ENCODE measurements around the gene ENTPD5.

Gene ENTPD5, protein sequence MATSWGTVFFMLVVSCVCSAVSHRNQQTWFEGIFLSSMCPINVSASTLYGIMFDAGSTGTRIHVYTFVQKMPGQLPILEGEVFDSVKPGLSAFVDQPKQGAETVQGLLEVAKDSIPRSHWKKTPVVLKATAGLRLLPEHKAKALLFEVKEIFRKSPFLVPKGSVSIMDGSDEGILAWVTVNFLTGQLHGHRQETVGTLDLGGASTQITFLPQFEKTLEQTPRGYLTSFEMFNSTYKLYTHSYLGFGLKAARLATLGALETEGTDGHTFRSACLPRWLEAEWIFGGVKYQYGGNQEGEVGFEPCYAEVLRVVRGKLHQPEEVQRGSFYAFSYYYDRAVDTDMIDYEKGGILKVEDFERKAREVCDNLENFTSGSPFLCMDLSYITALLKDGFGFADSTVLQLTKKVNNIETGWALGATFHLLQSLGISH

DNA sequence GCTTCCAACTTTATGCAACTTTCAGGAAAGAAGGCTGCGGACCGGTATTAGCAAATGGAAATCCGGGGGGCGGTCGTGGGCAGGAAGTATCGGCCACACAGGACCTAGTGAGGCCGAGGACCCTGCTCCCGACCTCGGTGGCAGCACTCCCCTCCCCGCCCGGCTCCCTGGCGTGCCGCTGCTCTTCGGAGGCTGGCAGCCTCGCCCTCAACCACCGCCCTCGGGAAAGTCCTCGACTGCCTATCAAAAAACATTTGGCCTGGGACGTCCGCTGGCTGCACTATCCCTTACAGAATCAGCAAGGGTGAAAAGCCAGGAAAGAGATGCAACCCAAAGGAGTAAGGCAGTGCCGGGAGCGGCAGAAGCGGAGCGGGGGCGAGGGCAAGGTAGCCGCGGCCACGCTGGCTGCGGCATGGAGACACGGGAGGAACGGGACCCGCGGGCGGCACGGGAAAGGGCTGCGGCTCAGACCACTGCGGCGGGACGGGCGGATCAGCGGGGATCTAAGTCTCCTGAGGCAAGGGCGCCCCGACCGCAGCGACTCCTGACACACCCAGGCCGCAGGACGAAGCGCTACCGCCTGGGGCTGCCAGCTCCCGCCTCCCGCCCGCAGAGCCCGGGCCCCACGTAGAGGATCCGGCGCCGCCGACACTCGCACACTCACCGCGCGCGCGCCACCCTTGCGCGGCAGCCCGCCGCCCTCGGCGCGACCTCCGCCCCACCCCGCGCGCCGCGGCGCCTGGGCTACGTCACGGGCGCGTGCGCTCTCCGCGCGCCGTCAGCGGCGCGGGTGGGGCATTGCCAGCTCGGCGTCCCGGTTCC lies at the start of gene ENTPD5, which contains the start of gene BBOF1:
ENTPD5 (minus strand) TSS at position 703 of the 822 bp plus-strand sequence. CDS start 31,186 bp downstream, outside the sequence.
BBOF1 (plus strand) TSS at position 764 of the 822 bp plus-strand sequence. CDS start 130 bp downstream, outside the sequence.
- peak; percentile 73 for DNase-seq (ENCODE audit: low read depth)

DNA sequence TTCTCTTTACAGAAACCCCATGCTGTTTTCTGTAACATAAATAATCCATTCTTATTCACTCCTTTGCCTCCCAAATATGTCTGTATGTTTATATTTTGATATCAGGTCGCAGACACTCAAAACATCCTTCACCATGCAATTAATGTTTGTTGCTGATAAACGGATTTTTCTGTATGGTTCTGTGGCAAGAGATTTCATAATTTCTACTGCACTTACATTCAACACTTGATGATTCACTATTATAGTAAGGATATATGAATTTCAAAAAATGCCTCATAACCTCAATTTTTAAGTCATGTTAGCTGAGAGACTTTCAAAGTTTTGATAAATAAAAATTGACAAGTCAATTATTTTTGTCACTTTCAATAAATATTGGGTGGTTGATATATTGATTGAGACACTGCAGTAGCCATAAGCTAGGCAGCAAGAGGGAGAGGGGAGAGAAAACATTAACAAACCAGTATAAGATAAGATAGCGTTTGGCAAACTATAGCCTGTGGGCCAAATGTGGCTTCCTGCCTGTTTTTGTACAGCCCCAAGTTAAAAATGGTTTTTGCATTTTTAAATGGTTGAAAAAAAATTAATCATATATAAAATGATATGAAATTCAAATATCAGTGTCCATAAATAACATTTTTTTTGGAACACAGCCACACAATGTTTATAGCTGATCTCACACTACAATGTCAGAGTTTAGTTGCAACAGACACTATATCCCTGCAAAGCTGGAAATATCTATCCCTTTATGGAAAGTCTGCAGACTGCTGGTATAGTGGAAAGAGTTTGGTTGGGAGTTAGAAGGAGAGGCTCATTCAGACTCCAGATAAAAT lies 46.9 kb upstream of the ENTPD5 start:
- DNase-seq (ENCODE audit: low read depth), result no peak

DNA sequence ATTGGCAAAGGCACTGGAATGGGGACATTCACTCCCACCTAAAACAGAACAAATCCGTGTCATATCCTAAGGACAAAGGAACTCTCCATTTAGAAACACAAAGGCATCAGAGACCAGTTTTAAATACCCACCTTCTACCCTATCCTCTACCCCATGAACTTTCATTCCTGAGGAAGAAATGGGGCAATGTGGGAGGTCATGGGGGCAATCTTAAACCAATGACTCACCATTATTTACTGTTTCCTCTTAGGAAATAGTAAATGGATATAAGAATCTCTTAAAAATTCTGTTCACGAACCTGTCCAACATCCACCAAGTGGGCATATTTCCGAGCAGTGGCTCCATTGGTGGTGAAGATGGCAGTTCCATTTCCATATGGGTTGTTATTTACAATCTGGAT lies 45.8 kb upstream of the ENTPD5 start:
- DNase-seq (ENCODE audit: low read depth), result no peak

DNA sequence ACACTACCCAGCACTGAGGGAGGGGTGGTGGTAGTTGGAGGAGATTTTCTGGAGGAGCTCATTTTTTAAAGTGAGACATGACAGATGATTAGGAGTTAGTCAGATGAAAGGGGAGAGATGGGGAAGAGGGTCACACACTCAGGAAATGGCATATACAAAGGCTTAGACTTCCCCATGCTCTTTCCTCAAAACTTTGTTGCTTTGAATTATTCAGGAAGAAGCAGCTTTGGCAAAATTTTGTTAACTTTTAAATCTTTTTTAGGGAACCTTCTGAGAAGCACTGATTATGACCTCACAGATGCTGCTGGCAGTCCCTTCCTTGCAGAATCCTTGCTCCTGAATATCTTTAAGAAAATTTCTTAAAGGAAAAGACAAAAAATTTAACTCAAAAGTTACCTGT lies 45.3 kb upstream of the ENTPD5 start:
- DNase-seq (ENCODE audit: low read depth), result no peak

DNA sequence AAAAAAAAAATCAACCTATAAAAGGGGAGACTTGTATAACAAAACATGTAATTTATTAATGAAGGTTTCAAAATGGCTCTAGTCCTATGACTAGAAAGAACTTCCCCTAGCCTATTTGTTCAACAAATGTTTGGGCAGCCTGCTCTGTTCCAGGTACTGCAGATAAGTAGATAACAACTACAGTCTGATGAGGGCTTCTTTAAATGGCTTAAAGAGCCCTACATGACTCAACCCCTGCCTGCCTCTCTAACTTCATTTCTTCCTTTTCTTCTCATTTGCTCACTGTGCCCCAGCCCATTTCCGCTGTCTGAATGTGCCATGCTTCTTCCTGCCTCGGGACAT lies 43.7 kb upstream of the ENTPD5 start:
- no peak for DNase-seq (ENCODE audit: low read depth)

DNA sequence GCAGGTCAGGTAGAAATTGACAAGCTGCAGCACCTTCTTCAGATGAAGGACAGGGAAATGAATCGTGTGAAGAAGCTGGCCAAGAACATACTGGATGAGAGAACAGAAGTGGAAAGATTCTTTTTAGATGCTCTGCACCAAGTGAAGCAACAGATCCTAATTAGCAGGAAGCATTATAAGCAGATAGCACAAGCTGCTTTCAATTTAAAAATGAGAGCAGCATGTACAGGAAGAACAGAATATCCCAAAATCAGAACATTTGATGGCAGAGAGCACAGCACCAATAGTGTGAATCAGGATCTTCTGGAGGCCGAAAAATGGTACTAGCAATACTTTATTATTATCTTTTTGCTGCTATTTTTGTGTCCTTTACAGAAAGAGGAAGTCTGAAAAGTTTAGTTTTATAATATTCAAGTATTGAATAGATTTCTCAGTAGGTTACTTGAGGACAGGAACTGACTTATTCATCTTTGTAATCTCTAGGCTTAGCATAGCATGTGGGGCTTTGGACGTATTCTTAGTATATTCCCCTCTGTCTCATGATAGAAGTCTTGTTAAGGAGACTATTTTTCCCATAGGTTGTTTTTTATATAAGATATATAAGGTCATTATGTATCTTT lies 30.9 kb upstream of the ENTPD5 start:
- no peak for DNase-seq (ENCODE audit: low read depth)

DNA sequence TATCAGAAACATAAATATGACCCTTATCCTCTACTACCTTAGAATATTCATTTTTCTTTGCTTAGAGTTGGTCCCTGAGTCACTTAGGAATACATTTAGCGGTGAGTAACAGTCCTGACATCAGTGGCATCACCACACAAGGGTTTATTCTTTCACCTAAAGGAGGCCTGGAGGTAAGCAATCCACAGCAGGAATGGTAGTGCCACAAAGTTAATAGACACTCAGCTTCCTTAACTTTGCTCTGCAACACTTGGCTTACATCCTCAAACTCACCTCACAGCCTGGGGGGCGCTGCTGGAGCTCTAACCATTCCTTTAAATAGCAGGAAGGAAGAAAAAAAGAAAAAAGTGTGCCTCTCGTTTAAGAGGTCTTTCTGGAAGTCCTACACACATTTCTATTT lies 29.2 kb upstream of the ENTPD5 start:
- no peak for DNase-seq (ENCODE audit: low read depth)

DNA sequence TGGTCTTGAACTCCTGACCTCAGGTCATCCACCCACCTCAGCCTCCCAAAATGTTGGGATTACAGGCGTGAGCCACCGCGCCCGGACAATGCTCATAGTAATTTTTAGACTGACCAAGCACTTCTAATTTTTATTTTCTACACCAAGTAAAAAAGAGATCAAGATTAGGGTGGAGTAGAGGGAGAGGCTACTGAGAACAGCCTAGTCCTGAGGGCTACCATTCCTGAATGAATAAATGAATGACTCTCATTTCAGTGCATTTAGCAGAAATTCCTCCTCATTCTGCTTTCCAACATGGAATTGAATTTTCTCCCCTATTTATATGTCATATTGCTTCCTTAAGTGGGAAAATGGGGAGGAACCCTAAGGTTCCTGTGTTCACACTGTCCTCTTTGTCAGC lies 26.4 kb upstream of the ENTPD5 start:
- DNase-seq (ENCODE audit: low read depth), result no peak

DNA sequence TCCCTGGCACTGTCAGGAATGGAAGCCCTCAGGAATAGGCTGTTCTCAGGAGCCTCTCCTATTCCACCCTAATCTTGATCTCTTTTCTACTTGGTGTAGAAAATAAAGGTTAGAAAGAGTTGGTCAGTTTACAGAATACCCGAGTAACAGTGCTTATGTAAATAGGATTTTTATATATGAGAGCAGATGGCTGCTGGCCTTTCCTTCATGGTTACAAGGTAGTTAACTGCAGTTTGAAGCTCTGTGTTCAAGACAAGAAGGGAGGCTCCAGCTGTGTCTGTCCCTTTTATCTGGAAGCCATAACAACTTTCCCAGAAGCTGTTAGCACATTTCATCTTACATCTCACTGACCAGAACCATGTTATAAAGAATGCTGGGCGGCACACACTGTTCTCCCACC lies 23.2 kb upstream of the ENTPD5 start:
- DNase-seq (ENCODE audit: low read depth), result no peak

DNA sequence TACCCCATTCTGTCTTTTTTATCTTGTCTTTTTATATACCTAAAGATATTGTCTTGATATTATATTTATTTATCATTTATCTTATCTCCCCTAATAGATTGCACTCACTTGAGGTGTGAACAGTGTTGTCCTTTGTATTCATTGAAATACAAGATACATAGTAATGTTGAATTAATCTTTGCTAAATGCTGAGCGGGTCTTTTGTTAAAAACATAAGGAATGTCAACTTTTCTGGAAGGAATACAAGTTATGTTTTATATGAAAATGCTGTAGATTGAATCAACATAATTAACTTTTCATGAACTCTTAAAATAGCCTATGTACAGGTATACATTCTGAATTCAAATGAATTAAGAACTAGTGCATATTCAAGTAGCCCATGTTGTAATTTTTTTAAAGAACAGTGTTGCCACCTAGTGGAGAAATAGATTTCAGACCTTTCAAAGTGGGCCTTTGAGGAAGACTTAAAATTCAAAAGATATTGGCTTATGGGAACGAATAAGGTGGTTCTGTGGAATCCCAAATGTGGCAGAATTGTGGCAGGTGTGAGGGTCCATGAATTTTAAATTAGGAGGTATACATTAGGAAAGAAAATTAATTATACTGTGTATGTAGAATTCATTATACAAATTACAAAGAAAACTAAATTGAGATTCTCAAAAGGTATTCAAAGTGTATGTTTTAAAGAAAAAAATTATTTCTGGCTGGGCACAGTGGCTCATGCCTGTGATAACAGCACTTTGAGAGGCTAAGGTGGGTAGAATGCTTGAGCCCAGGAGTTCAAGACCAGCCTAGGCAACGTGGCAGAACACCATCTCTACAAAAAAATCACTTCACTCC lies 19.2 kb upstream of the ENTPD5 start:
- DNase-seq (ENCODE audit: low read depth), result peak; percentile 28

DNA sequence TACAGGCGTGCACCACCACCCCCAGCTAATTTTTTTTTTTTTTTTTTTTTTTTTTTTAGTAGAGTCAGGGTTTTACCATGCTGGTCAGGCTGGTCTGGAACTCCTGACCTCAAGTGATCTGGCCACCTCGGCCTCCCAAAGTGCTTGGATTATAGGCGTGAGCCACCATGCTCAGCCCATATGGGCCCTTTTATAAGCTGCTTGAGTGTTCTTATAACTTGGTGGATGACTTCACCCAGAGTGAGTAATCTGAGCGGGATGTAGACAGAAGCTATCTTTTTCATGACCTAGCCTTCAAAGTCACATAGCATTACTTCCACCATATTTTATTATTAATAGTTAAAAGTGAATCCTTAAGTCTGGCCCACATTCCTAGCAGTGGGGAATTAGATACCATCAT lies 16.5 kb upstream of the ENTPD5 start:
- no peak for DNase-seq (ENCODE audit: low read depth)

DNA sequence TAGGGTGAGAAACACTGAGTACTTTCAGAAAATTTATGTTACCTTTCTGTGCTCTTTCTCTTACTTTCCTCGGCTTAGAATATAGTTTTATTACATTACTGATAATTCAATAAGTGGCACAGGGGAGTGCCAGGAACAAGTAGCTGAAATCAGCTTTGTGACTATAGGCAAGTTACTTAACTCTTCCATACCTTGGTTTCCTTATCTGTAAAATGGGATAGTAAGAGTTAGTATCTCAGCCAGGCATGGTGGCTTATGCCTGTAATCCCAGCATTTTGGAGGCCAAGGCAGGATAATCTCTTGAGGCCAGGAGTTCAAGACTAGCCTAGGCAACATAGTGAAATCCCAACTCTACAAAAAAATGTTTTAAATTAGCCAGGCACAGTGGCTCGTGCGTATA lies 15.5 kb upstream of the ENTPD5 start:
- no peak for DNase-seq (ENCODE audit: low read depth)

DNA sequence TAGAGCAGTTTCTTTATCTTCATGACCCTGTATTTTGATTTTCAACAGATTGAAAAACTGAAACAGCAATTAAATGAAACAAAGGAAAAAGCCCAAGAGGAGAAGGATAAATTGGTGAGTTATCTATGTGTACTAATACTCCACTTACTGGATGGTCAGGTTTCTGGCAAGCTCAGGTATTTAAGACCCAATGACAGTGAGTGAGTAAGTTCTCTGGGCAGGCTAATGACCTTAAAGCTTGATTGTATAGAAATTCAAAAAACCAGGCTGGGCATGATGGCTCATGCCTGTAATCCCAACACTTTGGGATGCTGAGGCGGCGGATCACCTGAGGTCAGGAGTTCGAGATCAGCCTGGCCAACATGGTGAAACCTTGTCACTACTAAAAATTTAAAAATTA lies 10.0 kb upstream of the ENTPD5 start:
- no peak for DNase-seq (ENCODE audit: low read depth)

DNA sequence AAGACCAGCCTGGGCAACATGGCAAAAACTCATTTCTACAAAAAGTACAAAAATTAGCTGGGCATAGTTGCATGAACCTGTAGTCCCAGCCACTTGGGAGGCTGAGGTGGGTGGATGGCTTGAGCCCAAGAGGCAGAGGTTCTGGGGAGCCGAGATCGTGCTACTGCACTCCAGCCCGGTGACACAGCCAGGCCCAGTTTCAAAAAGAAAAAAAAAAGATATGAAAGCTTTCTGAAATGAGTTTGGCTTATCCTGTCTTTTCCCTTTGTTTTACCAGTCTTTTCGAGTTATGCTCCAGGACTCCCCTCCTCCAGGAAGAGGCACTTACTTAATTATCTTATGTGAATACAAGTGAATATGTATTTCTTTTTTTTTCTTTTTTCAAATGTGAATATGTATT lies 3.3 kb upstream of the ENTPD5 start:
- DNase-seq (ENCODE audit: low read depth), result no peak

DNA sequence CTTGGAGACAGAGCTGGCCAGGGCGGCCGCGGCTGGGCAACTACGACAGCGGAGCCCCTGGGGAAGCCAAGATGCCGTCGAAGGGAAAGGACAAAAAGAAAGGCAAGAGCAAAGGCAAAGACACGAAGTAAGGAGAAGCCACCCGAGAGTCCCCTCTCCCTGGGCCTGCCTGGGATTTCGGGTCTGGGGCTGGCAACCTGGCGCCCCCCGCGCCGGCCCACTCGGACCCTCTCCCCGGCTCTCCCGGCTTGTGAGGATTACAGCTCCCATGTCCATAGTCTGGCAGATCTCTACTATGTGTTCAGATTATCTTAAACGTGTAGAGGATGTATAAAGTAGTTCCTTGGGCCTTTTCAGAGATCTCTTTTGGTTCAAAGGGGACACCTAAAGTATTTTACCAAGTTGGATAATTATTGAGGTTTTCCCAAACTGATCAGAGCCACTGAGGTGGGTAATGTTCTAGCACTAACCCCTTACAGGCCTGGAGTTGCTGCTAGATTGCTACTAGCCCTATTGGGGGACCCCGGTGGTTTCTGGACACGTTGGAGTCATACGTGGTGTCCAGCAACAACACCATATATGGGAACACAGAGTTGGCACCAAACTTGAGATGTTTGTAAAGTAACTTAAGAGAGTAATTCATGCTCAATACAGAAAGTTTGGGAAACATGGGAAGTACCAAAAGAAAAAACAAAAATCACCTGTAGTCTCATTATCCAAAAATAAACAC lies 485 bp upstream of the ENTPD5 start:
- DNase-seq (ENCODE audit: low read depth), result peak; percentile 50

DNA sequence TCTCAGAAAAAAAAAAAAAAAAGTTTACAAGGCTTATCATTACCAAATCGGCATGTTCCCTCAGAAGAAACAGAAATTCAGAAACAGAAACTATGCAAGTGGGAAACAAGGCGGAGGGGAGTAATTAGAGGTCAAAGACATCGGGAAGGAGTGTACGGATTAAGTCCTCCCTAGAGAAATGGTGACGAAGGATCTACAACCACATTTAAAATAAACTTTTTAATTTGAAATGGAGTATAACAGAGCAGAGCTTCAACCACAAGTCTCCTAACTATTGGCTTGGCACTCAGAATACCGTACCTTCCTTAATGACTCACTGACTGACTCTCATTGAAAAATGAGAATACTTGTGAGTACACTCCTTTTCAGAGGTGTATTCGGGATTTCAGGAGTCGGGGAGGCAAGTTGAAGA lies 908 bp downstream of the ENTPD5 start:
- DNase-seq (ENCODE audit: low read depth), result peak; percentile 58

DNA sequence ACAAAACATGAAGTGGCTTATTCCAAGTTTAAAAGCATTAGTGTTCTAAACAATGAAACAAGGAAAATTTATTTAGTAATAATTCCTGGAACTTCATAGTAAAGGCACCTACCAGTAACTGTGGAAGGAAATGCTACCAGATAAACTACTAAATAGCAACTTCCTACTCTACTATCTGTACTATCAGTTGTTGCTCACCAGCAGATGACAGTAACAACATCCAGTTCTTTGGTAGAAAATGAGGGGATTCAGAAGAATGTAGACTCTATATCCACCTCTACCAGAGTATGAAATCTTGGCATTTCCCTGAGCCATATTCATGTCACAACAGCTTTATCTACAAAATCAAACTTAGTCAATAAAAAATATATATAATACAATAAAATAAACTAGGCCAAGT lies 3.1 kb downstream of the ENTPD5 start:
- no peak for DNase-seq (ENCODE audit: low read depth)

DNA sequence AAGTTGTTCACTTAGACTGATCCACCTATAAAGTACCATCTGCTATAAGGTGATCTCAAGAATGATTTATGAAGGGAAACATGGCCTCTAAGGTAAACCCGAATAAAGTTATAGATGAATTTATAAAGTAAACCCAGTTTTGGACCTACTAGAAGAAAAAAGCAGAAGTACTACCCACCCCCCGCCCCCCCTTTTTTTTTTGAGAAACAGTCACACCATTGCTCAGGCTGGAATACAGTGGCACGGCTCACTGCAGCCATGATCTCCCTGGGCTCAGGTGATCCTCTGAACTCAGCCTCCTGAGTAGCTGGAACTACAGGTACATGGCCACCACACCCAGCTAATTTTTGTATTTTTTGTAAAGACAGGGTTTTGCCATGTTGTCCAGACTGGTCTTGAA lies 3.9 kb downstream of the ENTPD5 start:
- no peak for DNase-seq (ENCODE audit: low read depth)

DNA sequence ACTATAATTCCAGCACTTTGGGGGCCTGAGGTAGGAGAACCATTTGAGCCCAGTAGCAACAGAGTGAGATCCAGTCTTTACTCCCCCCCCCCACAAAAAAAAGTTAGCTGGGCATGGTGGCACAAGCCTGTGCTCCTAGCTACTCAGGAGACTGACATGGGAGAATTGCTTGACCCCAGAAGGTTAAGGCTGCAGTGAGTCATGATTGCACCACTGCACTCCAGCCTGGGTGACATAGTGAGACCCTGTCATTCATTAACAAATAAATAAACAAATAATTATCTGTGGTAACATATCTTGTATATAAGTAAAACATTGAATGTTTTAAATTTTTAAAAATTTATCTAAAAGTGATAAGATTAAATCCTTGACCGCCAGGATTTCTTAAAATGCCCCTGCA lies 4.8 kb downstream of the ENTPD5 start:
- no peak for DNase-seq (ENCODE audit: low read depth)

DNA sequence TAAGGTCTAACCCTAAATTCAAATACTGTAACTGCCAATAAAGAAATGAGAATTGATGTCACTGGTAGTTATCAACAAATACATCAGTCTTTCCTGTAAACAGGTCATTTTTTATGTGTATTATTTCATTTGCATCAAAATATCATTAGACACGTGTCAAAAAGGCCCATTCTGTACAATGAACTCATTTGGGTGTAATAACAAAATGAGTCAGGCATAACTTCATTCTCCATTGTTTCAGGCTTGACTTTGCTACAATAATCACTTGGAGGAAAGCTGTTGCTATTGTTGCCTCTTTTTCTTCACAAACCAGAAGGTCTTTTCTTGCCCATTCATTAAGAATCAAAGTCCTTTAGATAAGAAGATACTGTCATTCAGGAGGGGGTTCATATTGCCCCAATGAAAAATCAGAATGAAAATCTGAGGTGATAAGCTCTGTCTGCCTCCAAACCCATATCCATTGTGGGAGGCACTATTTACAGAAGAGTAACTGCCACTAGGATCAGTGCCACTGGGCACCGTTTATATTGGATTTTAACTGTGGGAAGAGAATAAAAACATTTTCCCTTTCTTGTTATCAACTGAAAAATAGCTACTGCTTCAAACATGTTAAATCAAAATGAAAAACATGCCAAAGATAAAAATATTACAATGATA lies 10.1 kb downstream of the ENTPD5 start:
- no peak for DNase-seq (ENCODE audit: low read depth)
